GM12878 (cell line): ENCODE measurements around the gene TBC1D32. TPM values are rescaled to one million over a fixed set of nuclear protein-coding genes. Genes with fewer than 3 reads are reported as not detected.

ENCODE experiments used
- ATAC-seq: fragments of 200-7000 bp; cut with Tn5 transposase; 3 replicates; pipeline ENCODE4 v1.9.1; 2020; ENCODE audit warnings: mild to moderate bottlenecking, moderate library complexity
- BruUV-seq: library from RNA; stranded (reverse); fragments of 400-500 nt; replicated peaks from 2 replicates; lab custom pipeline; 2021; lab: Mats Ljungman, UMichigan
- CTCF ChIA-PET: fragments of 300-600 bp; sonication (Branson Sonifier 250); formaldehyde crosslinking; extraction: SDS; loops from one replicate; lab custom pipeline; 2021; ENCODE audit warnings: inconsistent platforms; lab: Yijun Ruan, JAX
- POLR2A ChIA-PET: fragments of 350-600 bp; formaldehyde crosslinking; extraction: SDS; loops from one replicate; lab custom pipeline; 2021; ENCODE audit warnings: inconsistent platforms; lab: Charles Lee
- RAD21 ChIA-PET: fragments of 300-600 bp; sonication (Branson Sonifier 250); formaldehyde crosslinking; loops from one replicate; lab custom pipeline; 2023; ENCODE audit warnings: antibody characterized with exemption; ENCODE audit not compliant: unreplicated experiment; lab: Charles Lee
- SMC1A ChIA-PET: fragments of 300-600 bp; sonication (Branson Sonifier 250); formaldehyde crosslinking; loops from one replicate; lab custom pipeline; 2023; ENCODE audit not compliant: unreplicated experiment, uncharacterized antibody; lab: Charles Lee
- DNase-seq: peaks from one replicate; pipeline ENCODE4 v3.0.0-alpha.2; 2011; ENCODE audit warnings: low read depth, low spot score
- FAIRE-seq: peaks from 3 replicates; lab custom pipeline; 2011; peaks lifted over from hg19 to GRCh38; lab: Jason Lieb, UNC
- H2AFZ ChIP-seq: 2 replicates; pipeline ENCODE4 v1.6.0; 2011; ENCODE audit warnings: low read depth, low read length, control low read depth; ENCODE audit not compliant: control insufficient read depth
- H3K27ac ChIP-seq: 2 replicates; pipeline ENCODE4 v1.5.1; 2011; ENCODE audit warnings: control low read depth; ENCODE audit not compliant: control insufficient read depth, insufficient read depth
- H3K27me3 ChIP-seq, 2 experiments: replicated peaks in 1 of 2; 2 replicates each; pipeline versions ENCODE4 v1.6.0 to v1.6.1; 2011; ENCODE audit warnings: low read length in 1 of 2; ENCODE audit not compliant: control insufficient read depth in 2 of 2, insufficient read depth in 2 of 2
- H3K36me3 ChIP-seq, 2 experiments: 2 replicates each; pipeline ENCODE4 v1.5.1; 2011; ENCODE audit warnings: low read length in 1 of 2; ENCODE audit not compliant: control insufficient read depth in 2 of 2, insufficient read depth in 2 of 2
- H3K4me1 ChIP-seq: 2 replicates; pipeline ENCODE4 v1.6.1; 2011; ENCODE audit warnings: mild to moderate bottlenecking, low read length, moderate library complexity, mixed read lengths; ENCODE audit not compliant: control insufficient read depth, insufficient read depth
- H3K4me2 ChIP-seq: 2 replicates; pipeline ENCODE4 v1.6.0; 2011; ENCODE audit warnings: control low read depth; ENCODE audit not compliant: control insufficient read depth, insufficient read depth
- H3K4me3 ChIP-seq: fragments of 200-600 bp; sonication (generic); 2 replicates; pipeline ENCODE4 v1.5.1; 2016
- H3K79me2 ChIP-seq: 2 replicates; pipeline ENCODE4 v1.6.0; 2011; ENCODE audit warnings: low read length; ENCODE audit not compliant: control insufficient read depth, insufficient read depth
- H3K9ac ChIP-seq: 2 replicates; pipeline ENCODE4 v1.8.0; 2011; ENCODE audit warnings: low read length, control low read depth, mixed read lengths; ENCODE audit not compliant: control insufficient read depth, insufficient read depth
- H3K9me3 ChIP-seq: replicated peaks from 3 replicates; pipeline ENCODE4 v1.5.1; 2011; ENCODE audit warnings: mild to moderate bottlenecking, low read length; ENCODE audit not compliant: control insufficient read depth, insufficient read depth
- H4K20me1 ChIP-seq: 2 replicates; pipeline ENCODE4 v1.6.0; 2011; ENCODE audit not compliant: control insufficient read depth, insufficient read depth
- BCL11A ChIP-seq: IDR thresholded peaks from 2 replicates; pipeline ENCODE4 v1.6.1; 2011; ENCODE audit warnings: low read depth, low read length
- CBX3 ChIP-seq: fragments of 200-600 bp; sonication (generic); IDR thresholded peaks from 2 replicates; pipeline ENCODE4 v1.6.1; 2016; ENCODE audit warnings: low read depth, borderline replicate concordance
- CHD1 ChIP-seq: IDR thresholded peaks from 2 replicates; pipeline ENCODE4 v1.6.1; 2012; ENCODE audit warnings: low read depth, low read length, improper control_type of control experiment
- CHD2 ChIP-seq: IDR thresholded peaks from 2 replicates; pipeline ENCODE4 v1.6.1; 2011; ENCODE audit warnings: low read depth, low read length, improper control_type of control experiment, borderline replicate concordance
- CREB1 ChIP-seq: IDR thresholded peaks from 2 replicates; pipeline ENCODE4 v1.6.1; 2012; ENCODE audit warnings: low read depth, mild to moderate bottlenecking, inconsistent platforms
- CREM ChIP-seq: IDR thresholded peaks from 2 replicates; pipeline ENCODE4 v1.6.1; 2014; ENCODE audit warnings: antibody characterized with exemption, low read depth
- DPF2 ChIP-seq: fragments of 450-650 bp; IDR thresholded peaks from 2 replicates; pipeline ENCODE4 v1.6.1; 2017; ENCODE audit warnings: mild to moderate bottlenecking
- ETV6 ChIP-seq, 2 experiments: fragments of 450-650 bp in 1 of 2; IDR thresholded peaks in 1 of 2; conservative IDR thresholded peaks in 1 of 2; 2 replicates each; pipeline ENCODE4 v1.6.1; 2014; ENCODE audit warnings: antibody characterized with exemption in 1 of 2, borderline replicate concordance in 1 of 2, low read depth in 1 of 2, mild to moderate bottlenecking in 1 of 2, moderate library complexity in 1 of 2
- GABPA ChIP-seq: IDR thresholded peaks from 2 replicates; pipeline ENCODE4 v1.6.1; 2014; ENCODE audit warnings: antibody characterized with exemption, low read depth, mild to moderate bottlenecking, inconsistent platforms
- GATAD2B ChIP-seq: fragments of 450-650 bp; conservative IDR thresholded peaks from 2 replicates; pipeline ENCODE4 v1.6.1; 2017; ENCODE audit warnings: low read depth, mild to moderate bottlenecking, moderate library complexity
- MXI1 ChIP-seq: fragments of 150-350 bp; IDR thresholded peaks from 2 replicates; pipeline ENCODE4 v1.6.1; 2011; ENCODE audit warnings: low read depth, mild to moderate bottlenecking, inconsistent platforms, low read length, improper control_type of control experiment
- MYB ChIP-seq: fragments of 150-350 bp; IDR thresholded peaks from 2 replicates; pipeline ENCODE4 v1.6.1; 2014; ENCODE audit warnings: mild to moderate bottlenecking, low read depth, low read length, borderline replicate concordance
- NFYB ChIP-seq: IDR thresholded peaks from 2 replicates; pipeline ENCODE4 v1.6.1; 2011; ENCODE audit warnings: low read depth, mild to moderate bottlenecking, low read length, improper control_type of control experiment, moderate library complexity; ENCODE audit not compliant: insufficient read depth
- RB1 ChIP-seq: fragments of 450-650 bp; formaldehyde crosslinking; IDR thresholded peaks from 2 replicates; pipeline ENCODE4 v1.6.1; 2017; ENCODE audit warnings: mild to moderate bottlenecking, borderline replicate concordance
- SMAD1 ChIP-seq: fragments of 450-650 bp; IDR thresholded peaks from 2 replicates; pipeline ENCODE4 v1.6.1; 2018; ENCODE audit warnings: mild to moderate bottlenecking, low read depth; ENCODE audit not compliant: partially characterized antibody
- SP1 ChIP-seq: IDR thresholded peaks from one replicate; pipeline ENCODE4 v1.6.1; 2011; ENCODE audit warnings: low read depth, low read length
- SREBF2 ChIP-seq: IDR thresholded peaks from 2 replicates; pipeline ENCODE4 v1.6.1; 2012; ENCODE audit warnings: mild to moderate bottlenecking, low read length
- STAT1 ChIP-seq: fragments of 450-650 bp; conservative IDR thresholded peaks from 2 replicates; pipeline ENCODE4 v1.6.1; 2014; ENCODE audit warnings: antibody characterized with exemption, mild to moderate bottlenecking
- TCF7 ChIP-seq: IDR thresholded peaks from 2 replicates; pipeline ENCODE4 v1.6.1; 2014; ENCODE audit warnings: antibody characterized with exemption, borderline replicate concordance
- ZNF274 ChIP-seq: IDR thresholded peaks from one replicate; pipeline ENCODE4 v1.8.0; 2011; ENCODE audit not compliant: insufficient read length, insufficient read depth
- WGBS: methylation state at CpG from one replicate; pipeline ENCODE4 v1.1.6; 2016; ENCODE audit warnings: low lambda C conversion rate; ENCODE audit not compliant: insufficient replicate concordance, insufficient coverage; ENCODE audit errors: missing lambda C conversion rate; 5-methylcytosine and 5-hydroxymethylcytosine counted together
- in situ Hi-C: fragments of 300-500 bp; cut with MboI; formaldehyde crosslinking; loops from 9 replicates; pipeline ENCODE4 v1.14.3; 2018; ENCODE audit warnings: mixed read lengths
- intact Hi-C: fragments of 100-400 bp; cut with micrococcal nuclease; formaldehyde crosslinking; loops from one replicate; pipeline ENCODE4 v1.14.2; 2022; ENCODE audit not compliant: unreplicated experiment
- polyA plus RNA-seq, 11 experiments: library from polyadenylated mRNA; depleted of rRNA in 4 of 11; unstranded in 6 of 11; stranded (reverse) in 5 of 11; fragments of >200 nt; fragmentation: Nextera tagmentation in 4 of 11; fragmentation: Illumina TruSeq in 1 of 11; extraction: Ambion mirVana in 4 of 11; extraction: Trizol in 1 of 11; gene quantifications; 1 replicate in 1 of 11; 2 replicates in 10 of 11; pipeline versions ENCODE4 v1.2.1 to v1.2.3, GENCODE V29; 2011 to 2016; ENCODE audit warnings: inconsistent platforms in 2 of 11, missing spikeins in 2 of 11, low read depth in 1 of 11
- total RNA-seq, 4 experiments: library from RNA; depleted of rRNA in 3 of 4; stranded (reverse); fragments of >200 nt in 3 of 4; fragmentation: Illumina TruSeq in 1 of 4; extraction: Trizol in 1 of 4; gene quantifications; 2 replicates each; pipeline versions ENCODE4 v1.2.1 to v1.2.3, GENCODE V29; 2013 to 2021

Gene TBC1D32
- total and polyA plus RNA-seq, 10 of the 15 experiments (the other 5 are each of a cell fraction or from before 2014, with no cell fraction given): 2.2 to 10.2 (median 4.1) TPM

DNA sequence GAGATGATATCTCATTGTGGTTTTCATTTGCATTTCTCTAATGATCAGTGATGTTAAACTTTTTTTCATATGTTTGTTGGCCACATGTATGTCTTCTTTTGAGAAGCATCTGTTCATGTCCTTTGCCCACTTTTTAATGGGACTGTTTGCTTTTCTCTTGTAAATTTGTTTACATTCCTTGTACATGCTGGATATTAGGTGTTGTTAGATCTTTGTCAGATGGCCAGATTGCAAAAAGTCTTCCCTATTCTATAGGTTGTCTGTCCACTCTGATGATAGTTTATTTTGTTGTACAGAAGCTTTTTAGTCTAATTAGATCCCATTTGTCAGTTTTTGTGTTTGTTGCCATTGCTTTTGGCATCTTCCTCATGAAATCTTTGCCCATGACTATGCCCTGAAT, 172.4 kb downstream of the TBC1D32 start:
- SMC1A ChIA-PET: no interaction called here

DNA sequence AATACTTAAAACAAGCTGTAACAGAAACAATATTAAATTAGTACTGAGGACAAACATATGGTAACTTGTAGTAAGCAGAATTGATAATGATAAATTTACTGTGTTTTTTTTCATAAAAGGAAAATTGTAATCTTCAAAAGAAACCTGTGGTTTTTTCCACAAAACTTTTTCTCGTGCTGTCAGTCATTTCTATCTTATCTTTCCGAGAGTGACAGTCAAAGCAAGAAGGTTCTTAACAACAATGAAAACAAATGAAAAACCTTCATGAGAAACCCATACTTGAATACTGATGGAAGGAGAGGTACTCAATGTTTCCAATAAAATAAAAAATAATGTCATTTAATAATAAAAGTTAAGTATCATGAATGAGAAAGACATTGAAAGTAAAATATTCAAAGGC, 174.0 kb downstream of the TBC1D32 start:
- Histone ChIP-seq H3K79me2 (no peaks in the 10 kb centered on the region), H3K9ac (no peak overlapping the region), H3K4me3 (no peak overlapping the region), H3K4me1 (no peaks in the 10 kb centered on the region), H2AFZ (no peak overlapping the region), H3K27me3 (no peaks in the 10 kb centered on the region), H3K9me3 (no peaks in the 10 kb centered on the region; the same call in 2 of the 3 replicates), H4K20me1 (no peaks in the 10 kb centered on the region), H3K27ac (no peak overlapping the region), H3K36me3 (no peaks in the 10 kb centered on the region), H3K4me2 (no peak overlapping the region)
- intact Hi-C loops: no loop called here
- BruUV-seq: no TSS peak
- ChIA-PET POLR2A (no interaction called here), SMC1A (no interaction called here), RAD21 (no interaction called here), CTCF (no interaction called here)
- in situ Hi-C loops: no loop called here
- ATAC-seq: no peak
- 75% methylated on average over 2 of the region's 2 CpGs for WGBS
- FAIRE-seq: no peak
- DNase-seq: no peak
- TF ChIP-seq CREB1: no peak
- no peak for TF ChIP-seq SREBF2
- TF ChIP-seq GABPA: no peak
- no peak for TF ChIP-seq NFYB
- no peak for TF ChIP-seq DPF2
- no peak for TF ChIP-seq ETV6 (conservative IDR thresholded peaks at IDR 0.05 in 1 of 2, IDR thresholded peaks at IDR 0.05 in 1 of 2; ENCODE audit: borderline replicate concordance in 1 of 2, low read depth in 1 of 2)
- no peak for TF ChIP-seq CREM
- no peak for TF ChIP-seq BCL11A
- TF ChIP-seq RB1: no peak
- no peak for TF ChIP-seq CHD1
- no peak for TF ChIP-seq GATAD2B
- no peak for TF ChIP-seq CHD2
- TF ChIP-seq SP1: no peak
- TF ChIP-seq TCF7: no peak
- no peak for TF ChIP-seq SMAD1
- no peak for TF ChIP-seq MYB

More for the DNA sequence above, 172.4 kb downstream of the TBC1D32 start:
- Histone ChIP-seq H3K27ac (no peak overlapping the region), H3K4me3 (no peak overlapping the region), H3K4me1 (no peaks in the 10 kb centered on the region), H4K20me1 (no peaks in the 10 kb centered on the region), H3K9ac (no peak overlapping the region), H2AFZ (no peak overlapping the region), H3K4me2 (no peak overlapping the region), H3K27me3 (no peaks in the 10 kb centered on the region), H3K36me3 (no peaks in the 10 kb centered on the region), H3K9me3 (no peaks in the 10 kb centered on the region; the same call in 2 of the 3 replicates), H3K79me2 (no peaks in the 10 kb centered on the region)
- ChIA-PET RAD21 (no interaction called here), POLR2A (no interaction called here), CTCF (no interaction called here)
- TF ChIP-seq STAT1: no peak
- TF ChIP-seq CBX3: no peak
- TF ChIP-seq ZNF274: no peak
- no peak for TF ChIP-seq MXI1
- in situ Hi-C loops: no loop called here
- no TSS peak for BruUV-seq
- intact Hi-C loops: no loop called here
- ATAC-seq: no peak
- DNase-seq: no peak
- no peak for FAIRE-seq
